ENCODE measurements around the gene PFKP.

DNA sequence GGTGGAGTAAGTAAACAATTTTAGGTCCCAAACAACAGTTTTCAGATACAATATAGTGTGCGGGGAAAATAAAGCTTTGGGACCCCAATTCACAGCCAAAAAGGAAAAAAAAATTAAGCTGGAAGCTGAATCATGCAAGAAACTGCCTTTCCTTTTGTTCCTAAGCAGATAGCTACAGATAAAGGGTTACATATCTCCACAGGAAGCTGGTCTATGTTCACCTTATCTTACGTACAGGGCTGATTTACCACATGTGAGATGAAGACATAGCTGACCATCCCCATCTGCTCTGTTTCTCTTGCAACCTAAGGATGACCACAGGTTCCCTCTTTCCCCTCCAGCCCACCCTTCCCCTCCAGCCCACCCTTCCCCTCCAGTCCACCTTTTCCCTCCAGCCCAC, 14.2 kb upstream of the PFKP start:
- no peak for TF ChIP-seq POLR2A (IDR thresholded peaks at IDR 0.05)
- no peak for TF ChIP-seq CTCF (IDR thresholded peaks at IDR 0.05)
